Activated CD4-positive, alpha-beta memory T cell treated with anti-CD3 and anti-CD28 coated beads for 36 hours (primary cell): ENCODE results near the gene APOC3. TPM values are rescaled to one million over a fixed set of nuclear protein-coding genes. Genes with fewer than 3 reads are reported as not detected.
"Not testable (repeated sequence)": the region's sequence is repeated elsewhere in the genome, so short reads cannot be mapped to it uniquely, and the experiment has no call there.

Experiments
- CTCF ChIA-PET: fragments of 350-600 bp; sonication (Branson Sonifier 250); formaldehyde crosslinking; loops from one replicate; lab custom pipeline; 2021; ENCODE audit warnings: antibody characterized with exemption, inconsistent platforms; lab: Charles Lee
- POLR2A ChIA-PET: fragments of 350-600 bp; sonication (Branson Sonifier 250); formaldehyde crosslinking; loops from one replicate; lab custom pipeline; 2021; ENCODE audit warnings: antibody characterized with exemption; lab: Charles Lee
- DNase-seq: peaks from one replicate; pipeline ENCODE4 v3.0.0-alpha.2; 2020
- H3K27ac Mint-ChIP-seq: one replicate; pipeline ENCODE4 v1.8.0; 2021; ENCODE audit warnings: mixed read lengths
- H3K27me3 Mint-ChIP-seq: one replicate; pipeline ENCODE4 v1.8.0; 2021; ENCODE audit warnings: mixed read lengths
- H3K36me3 Mint-ChIP-seq: one replicate; pipeline ENCODE4 v1.8.0; 2021; ENCODE audit warnings: mixed read lengths
- H3K4me1 Mint-ChIP-seq: one replicate; pipeline ENCODE4 v1.8.0; 2021; ENCODE audit warnings: low read depth, mixed read lengths
- H3K4me3 Mint-ChIP-seq: one replicate; pipeline ENCODE4 v1.8.0; 2021; ENCODE audit warnings: mild to moderate bottlenecking, mixed read lengths
- H3K9me3 Mint-ChIP-seq: one replicate; pipeline ENCODE4 v1.8.0; 2021; ENCODE audit warnings: mixed read lengths
- intact Hi-C: fragments of 100-400 bp; cut with micrococcal nuclease; formaldehyde crosslinking; loops from one replicate; pipeline ENCODE4 v1.15.1; 2023
- total RNA-seq, 2 experiments: library from RNA; stranded (reverse); gene quantifications; one replicate each; pipeline ENCODE4 v1.2.3, GENCODE V29; 2021

The APOC3 gene
- total RNA-seq, 2 experiments from 2014 or later: not detected

DNA sequence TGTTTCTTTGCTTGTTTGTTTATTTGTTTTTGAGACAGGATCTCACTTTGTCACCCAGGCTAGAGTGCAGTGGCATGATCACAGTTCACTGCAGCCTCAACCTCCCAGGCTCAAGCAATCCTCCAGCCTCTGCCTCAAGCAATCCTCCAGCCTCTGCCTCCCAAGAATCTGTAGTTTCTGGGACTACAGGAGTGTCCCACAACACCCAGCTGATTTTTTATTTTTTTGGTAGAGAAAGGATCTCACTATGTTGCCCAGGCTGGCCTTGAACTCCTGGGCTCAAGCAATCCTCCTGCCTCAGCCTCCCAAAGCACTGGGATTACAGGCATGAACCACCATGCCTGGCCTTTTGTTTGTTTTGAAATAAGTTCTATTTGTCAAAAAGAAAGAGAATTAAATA is 28.0 kb upstream of the APOC3 start:
- H3K9me3 Mint-ChIP-seq, intact Hi-C loops, DNase-seq, H3K27ac Mint-ChIP-seq, H3K4me1 Mint-ChIP-seq, H3K36me3 Mint-ChIP-seq, H3K4me3 Mint-ChIP-seq, POLR2A ChIA-PET: not testable (repeated sequence)
- CTCF ChIA-PET: interaction anchor here (1.0 to 3.1 kb wide), 2 partner anchors 10 to 11 kb away, joined by 3 to 13 read pairs; partner anchors contain the start of gene APOA5
- peaks cover 11% of the 10 kb centered on the region for H3K27me3 Mint-ChIP-seq

DNA sequence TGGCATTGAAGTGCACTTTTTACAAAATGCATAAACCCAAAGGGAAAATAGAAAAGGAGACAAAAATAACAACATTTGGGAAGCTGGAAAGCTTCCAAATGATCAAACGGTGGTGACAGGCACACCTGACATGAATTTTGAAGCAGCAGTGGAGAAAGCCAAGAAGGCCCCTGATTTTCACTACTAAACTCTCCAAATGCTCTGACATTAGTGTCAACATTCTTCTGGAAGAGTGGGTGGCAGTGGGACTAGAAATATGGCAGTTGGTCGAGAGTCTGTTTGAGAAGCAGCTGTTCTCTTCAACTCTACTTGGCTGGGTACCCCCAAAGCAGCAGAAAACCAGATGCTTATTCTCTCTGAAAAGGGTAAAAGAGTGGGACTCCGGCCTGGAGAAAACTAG is 25.7 kb upstream of the APOC3 start:
- Mint-ChIP-seq H3K4me3 (no peak overlapping the region), H3K27ac (no peak overlapping the region), H3K4me1 (no peaks in the 10 kb centered on the region), H3K36me3 (no peaks in the 10 kb centered on the region), H3K9me3 (no peaks in the 10 kb centered on the region), H3K27me3 (peaks cover 11% of the 10 kb centered on the region)
- no peak for DNase-seq
- ChIA-PET POLR2A (no interaction called here), CTCF (no interaction called here)
- intact Hi-C loops: no loop called here

DNA sequence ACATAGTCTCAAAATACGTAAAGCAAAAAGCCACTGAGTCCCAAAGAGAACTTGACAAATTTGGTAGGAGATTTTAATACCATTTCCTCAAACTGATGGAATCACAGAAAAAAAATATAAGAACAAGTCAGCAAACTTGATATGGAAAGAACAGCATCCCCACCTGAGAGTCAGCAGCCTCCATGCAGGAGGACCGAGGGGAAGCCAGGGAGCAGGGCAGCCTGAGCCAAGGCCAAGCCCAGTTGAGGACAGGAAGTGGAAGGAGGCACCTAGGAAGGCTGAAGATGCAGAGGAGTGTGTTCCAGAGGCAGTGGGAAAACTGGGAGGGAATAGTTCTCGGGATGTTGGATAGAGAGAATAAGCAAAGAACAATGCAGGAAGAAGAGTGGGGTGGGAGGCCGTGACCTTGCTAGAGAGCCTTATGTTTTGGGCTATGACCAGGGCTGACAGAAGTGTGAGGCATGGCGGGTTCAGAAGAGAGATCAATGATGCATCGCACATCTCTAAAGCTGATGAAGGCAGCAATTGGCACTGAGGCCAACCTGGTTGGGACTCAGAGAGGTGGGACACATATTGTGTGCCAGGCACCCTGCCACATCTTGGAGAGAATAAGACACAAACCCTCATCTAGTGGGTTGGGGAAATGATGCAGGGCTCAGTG is 22.0 kb upstream of the APOC3 start:
- POLR2A ChIA-PET: no interaction called here
- intact Hi-C loops: no loop called here
- H3K27ac Mint-ChIP-seq: no peak overlapping the region
- H3K4me1 Mint-ChIP-seq: no peaks in the 10 kb centered on the region
- H3K4me3 Mint-ChIP-seq: no peak overlapping the region
- no peak for DNase-seq
- H3K9me3 Mint-ChIP-seq: no peaks in the 10 kb centered on the region
- CTCF ChIA-PET: interaction anchor here (1.2 kb wide), 1 partner anchor 28 kb away, joined by 3 read pairs; no protein-coding TSS in a partner anchor
- H3K36me3 Mint-ChIP-seq: no peaks in the 10 kb centered on the region
- peaks cover 2% of the 10 kb centered on the region for H3K27me3 Mint-ChIP-seq

DNA sequence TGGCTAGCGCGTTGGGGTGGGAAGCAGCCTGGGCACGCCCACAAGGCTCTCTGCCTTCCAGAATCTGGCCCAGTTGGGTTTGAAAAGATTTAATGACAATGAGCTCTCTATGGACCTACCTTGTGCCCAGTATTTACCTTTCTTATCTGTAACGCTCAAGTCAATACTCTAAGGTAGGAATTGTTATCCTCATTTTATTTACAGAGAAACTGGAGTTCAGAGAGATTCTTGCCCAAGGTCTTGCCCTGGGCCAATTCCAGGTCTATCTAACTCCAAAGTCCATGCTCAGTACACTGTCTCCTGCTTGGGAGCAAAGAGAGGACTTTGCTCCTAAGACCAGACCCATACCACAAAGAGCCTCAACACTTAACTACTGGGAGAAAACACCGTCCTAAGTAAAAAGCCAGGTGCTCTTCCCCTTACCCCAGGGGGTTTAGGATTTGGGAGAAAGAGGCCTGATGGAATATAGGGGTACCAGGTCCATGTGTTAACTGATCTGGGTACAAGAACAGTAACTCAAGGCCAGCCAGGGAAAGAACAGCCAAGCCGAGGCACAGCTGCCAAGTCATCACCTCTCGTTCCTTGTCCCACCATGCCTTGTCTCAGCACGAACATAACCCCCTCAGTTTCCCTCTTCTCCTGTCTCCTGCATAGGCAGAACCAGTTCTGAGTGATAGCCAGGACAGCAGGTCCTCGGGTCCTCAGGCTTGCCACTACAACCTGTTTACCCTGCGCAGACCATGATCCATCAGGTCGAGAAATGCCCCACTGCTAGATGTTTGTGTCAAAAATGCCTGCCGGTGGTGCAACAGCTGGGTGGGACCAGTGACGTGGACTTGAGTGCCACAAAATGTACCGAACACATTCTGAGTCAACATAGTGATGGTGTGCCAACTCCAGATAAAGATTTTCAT is 21.2 kb upstream of the APOC3 start:
- H3K27ac Mint-ChIP-seq: no peak overlapping the region
- intact Hi-C loops: no loop called here
- no peaks in the 10 kb centered on the region for H3K4me1 Mint-ChIP-seq
- no peaks in the 10 kb centered on the region for H3K36me3 Mint-ChIP-seq
- H3K4me3 Mint-ChIP-seq: no peak overlapping the region
- H3K27me3 Mint-ChIP-seq: no peaks in the 10 kb centered on the region
- POLR2A ChIA-PET: no interaction called here
- H3K9me3 Mint-ChIP-seq: no peaks in the 10 kb centered on the region
- CTCF ChIA-PET: interaction anchor here (1.2 to 3.3 kb wide), 2 partner anchors 18 to 27 kb away, joined by 3 to 10 read pairs; partner anchors contain the start of gene APOA5
- no peak for DNase-seq

DNA sequence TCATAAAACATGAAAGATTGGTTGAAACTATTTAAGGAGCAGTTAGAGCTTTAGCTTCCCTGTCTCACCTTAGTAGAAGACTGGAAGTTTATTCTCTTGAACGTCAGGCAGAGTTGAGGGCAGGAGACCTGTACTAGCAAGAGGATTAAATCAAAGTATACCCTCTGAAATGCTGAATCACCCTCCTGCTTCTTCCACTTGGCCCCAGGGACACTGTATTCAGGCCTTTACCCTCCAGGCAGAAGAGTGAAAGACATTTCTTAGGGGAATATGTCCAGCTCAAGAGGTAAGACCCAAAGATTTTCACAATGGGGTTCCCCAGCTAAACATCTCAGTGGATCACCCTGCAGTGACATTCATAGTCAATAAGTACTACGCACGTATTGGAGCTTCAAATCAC is 18.5 kb upstream of the APOC3 start:
- POLR2A ChIA-PET: no interaction called here
- intact Hi-C loops: no loop called here
- H3K4me3 Mint-ChIP-seq: no peak overlapping the region
- H3K36me3 Mint-ChIP-seq: no peaks in the 10 kb centered on the region
- CTCF ChIA-PET: interaction anchor here (3.3 kb wide), 1 partner anchor 20 kb away, joined by 10 read pairs; the partner anchor contains the start of gene APOA5
- no peaks in the 10 kb centered on the region for H3K27me3 Mint-ChIP-seq
- no peak for DNase-seq
- H3K27ac Mint-ChIP-seq: no peak overlapping the region
- no peaks in the 10 kb centered on the region for H3K4me1 Mint-ChIP-seq
- H3K9me3 Mint-ChIP-seq: no peaks in the 10 kb centered on the region

DNA sequence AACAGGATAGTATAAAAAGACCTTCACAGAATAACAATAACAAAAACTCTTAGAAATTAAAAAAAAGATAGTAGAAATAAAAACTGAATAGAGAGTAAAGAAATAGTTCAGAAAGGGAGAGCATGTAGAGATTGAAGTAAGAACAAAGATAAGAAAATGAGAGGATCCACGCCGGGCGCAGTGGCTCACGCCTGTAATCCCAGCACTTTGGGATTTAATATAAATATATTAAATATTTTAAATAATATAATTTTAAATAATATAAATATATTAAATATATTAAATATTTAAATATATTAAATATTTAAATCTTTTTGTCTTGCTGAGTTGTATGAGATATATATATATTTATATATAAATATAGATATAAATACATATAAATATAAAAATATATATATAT is 17.6 kb upstream of the APOC3 start:
- intact Hi-C loops: no loop called here
- CTCF ChIA-PET: interaction anchor here (1.5 kb wide), 3 partner anchors 9 to 327 kb away, joined by 3 to 5 read pairs (median 3); no protein-coding TSS in a partner anchor
- no peaks in the 10 kb centered on the region for H3K27me3 Mint-ChIP-seq
- no peak overlapping the region for H3K4me3 Mint-ChIP-seq
- no peaks in the 10 kb centered on the region for H3K36me3 Mint-ChIP-seq
- H3K27ac Mint-ChIP-seq: no peak overlapping the region
- POLR2A ChIA-PET: no interaction called here
- DNase-seq: no peak
- no peaks in the 10 kb centered on the region for H3K9me3 Mint-ChIP-seq
- no peaks in the 10 kb centered on the region for H3K4me1 Mint-ChIP-seq

DNA sequence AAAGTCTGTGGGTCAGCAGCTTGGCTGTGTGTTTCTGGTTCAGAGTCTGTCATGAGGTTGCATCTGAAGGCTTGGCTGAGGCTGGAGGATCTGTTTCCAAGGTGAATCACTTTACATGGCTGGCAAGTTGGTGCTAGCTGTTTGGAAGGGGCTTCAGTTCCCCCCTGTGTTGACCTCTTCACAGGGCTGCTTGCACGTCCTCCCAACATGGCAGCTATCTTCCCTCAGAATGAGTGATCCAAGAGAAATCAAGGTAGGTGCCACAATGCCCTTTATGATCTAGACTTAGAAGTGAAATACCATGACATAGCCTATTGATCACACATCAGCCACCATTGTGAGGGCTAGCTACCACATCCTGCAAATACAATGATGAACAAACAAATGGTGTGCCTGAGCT is 16.5 kb upstream of the APOC3 start:
- H3K9me3 Mint-ChIP-seq: no peaks in the 10 kb centered on the region
- H3K27me3 Mint-ChIP-seq: no peaks in the 10 kb centered on the region
- H3K4me1 Mint-ChIP-seq: no peaks in the 10 kb centered on the region
- H3K36me3 Mint-ChIP-seq: no peaks in the 10 kb centered on the region
- CTCF ChIA-PET: interaction anchor here (0.8 to 2.2 kb wide), 6 partner anchors 8 to 326 kb away, joined by 3 to 20 read pairs (median 4); partner anchors contain the start of gene APOA5
- no peak for DNase-seq
- POLR2A ChIA-PET: no interaction called here
- intact Hi-C loops: no loop called here
- H3K27ac Mint-ChIP-seq: no peak overlapping the region
- H3K4me3 Mint-ChIP-seq: no peak overlapping the region

DNA sequence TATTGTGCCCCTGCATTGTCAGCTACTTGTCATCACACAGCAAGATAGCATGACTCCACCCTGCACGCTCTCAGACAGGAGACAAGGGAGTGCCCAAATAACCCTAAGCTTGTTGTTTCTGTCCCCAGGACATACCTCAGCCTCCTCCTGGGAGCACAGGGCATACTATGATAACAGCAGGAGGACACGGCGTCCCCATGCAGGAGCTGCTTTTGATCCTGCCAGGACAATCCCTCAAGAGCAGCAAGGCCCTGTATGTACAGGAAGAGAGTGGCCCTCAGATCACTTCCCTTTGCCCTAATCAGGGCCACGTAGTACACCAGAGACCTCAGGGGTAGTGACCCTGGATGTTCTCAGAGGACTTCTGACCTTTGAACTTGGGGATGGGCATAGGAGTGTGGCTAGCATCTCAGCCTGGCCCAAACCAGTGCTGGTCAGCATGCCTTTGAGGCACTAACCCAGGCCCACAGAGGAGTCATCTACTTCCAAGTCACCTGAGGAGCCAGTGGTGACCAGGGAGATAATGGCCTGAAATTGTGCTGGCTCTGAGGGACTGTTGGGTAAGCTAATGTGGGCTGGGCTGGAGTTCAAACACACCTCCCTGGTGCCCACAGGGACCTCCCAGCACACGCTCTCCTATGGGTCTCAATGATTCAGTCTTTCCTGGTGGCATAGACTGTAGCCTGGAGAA is 15.8 kb upstream of the APOC3 start:
- Mint-ChIP-seq H3K27me3 (no peaks in the 10 kb centered on the region), H3K4me3 (no peak overlapping the region), H3K4me1 (no peaks in the 10 kb centered on the region), H3K36me3 (no peaks in the 10 kb centered on the region), H3K27ac (no peak overlapping the region), H3K9me3 (no peaks in the 10 kb centered on the region)
- ChIA-PET POLR2A (no interaction called here), CTCF (interaction anchor here (1.5 to 2.2 kb wide), 2 partner anchors 7 to 22 kb away, joined by 3 to 20 read pairs; partner anchors contain the start of gene APOA5)
- intact Hi-C loops: no loop called here
- DNase-seq: no peak

DNA sequence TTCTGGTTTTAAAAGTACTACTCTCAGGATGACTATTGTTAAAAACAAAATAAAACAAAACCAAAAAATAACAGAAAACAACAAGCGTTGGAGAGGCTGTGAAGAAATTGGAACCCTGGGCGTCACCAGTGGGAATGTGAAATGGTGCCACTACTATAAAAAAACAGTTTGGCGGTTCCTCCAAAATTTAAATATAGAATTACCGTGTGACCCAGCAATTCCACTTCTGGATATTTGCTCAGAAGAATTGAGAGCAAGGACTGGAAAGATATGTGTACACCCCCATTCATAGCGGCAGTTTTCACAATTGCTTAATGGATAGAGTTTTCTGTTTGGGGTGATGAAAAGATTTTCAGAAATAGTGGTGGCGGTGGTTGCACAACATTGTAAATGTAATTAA is 15.2 kb upstream of the APOC3 start:
- Mint-ChIP-seq H3K36me3 (no peaks in the 10 kb centered on the region), H3K4me3 (no peak overlapping the region), H3K27ac (no peak overlapping the region), H3K9me3 (no peaks in the 10 kb centered on the region), H3K27me3 (no peaks in the 10 kb centered on the region), H3K4me1 (no peaks in the 10 kb centered on the region)
- no peak for DNase-seq
- CTCF ChIA-PET: interaction anchor here (2.2 kb wide), 1 partner anchor 23 kb away, joined by 20 read pairs; the partner anchor contains the start of gene APOA5
- intact Hi-C loops: no loop called here
- POLR2A ChIA-PET: no interaction called here

DNA sequence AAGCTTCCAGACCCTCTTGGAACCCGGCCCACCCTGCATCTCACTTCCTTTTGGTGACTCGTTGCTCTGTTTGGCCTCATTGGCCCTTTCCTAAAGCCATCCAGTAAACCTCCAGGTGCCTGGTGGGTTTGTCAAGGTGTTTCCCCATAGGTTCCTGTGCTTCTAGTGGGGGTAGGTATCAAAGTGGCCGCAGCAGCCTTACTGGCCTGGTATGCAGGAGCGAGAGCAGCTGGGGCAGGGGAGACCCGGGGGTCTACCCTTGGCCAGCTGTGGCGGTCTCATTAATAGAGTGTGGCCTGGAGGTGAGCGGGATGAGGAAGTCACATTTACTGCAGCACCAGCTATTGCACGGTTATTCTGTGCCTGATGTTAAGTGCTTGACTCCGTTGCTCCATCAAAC is 10.7 kb upstream of the APOC3 start:
- no peak overlapping the region for H3K4me3 Mint-ChIP-seq
- no peak for DNase-seq
- no peaks in the 10 kb centered on the region for H3K4me1 Mint-ChIP-seq
- ChIA-PET CTCF (no interaction called here), POLR2A (no interaction called here)
- no peaks in the 10 kb centered on the region for H3K9me3 Mint-ChIP-seq
- intact Hi-C loops: no loop called here
- no peaks in the 10 kb centered on the region for H3K36me3 Mint-ChIP-seq
- no peaks in the 10 kb centered on the region for H3K27me3 Mint-ChIP-seq
- no peak overlapping the region for H3K27ac Mint-ChIP-seq

DNA sequence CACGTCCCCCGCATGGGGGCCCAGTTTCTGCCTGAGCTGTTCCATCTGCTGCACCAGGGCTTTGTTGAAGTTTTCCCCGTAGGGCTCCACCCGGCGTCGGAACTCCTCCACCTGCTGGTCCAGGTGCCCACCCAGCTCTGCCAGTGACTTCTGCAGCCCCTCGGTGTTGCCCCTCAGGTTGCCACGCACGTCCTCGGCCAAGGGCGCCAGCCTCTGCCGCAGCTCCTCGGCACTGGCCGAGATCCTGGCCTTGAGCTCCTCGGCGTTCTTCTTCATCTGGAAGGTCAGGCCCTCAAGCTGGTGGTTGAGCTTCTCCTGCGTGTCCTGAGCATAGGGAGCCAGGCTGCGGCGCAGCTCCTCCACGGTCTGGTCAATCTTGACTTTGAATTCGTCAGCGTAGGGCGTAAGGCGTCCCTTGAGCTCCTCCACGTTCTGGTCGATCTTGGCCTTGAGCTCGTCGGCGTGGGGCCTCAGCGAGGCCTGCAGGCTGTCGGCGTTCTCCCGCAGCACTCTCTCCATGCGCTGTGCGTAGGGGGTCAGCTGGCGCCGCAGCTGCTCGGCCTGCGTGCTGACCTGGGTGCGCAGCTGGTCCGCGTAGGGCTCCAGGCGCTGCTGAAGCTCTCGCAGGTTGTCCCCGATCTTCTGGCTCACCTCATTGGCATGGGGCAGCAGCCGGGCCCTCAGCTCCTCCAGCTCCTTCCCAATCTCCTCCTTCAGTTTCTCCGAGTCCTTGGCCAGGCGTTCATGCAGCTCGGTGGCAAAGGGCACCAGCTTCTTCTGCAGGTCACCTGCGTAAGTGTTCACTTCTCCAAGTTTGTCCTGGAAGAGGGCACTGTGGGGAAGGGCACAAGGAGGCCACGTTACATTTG is 8.4 kb upstream of the APOC3 start:
- Mint-ChIP-seq H3K27ac (no peak overlapping the region), H3K36me3 (no peaks in the 10 kb centered on the region), H3K27me3 (no peaks in the 10 kb centered on the region), H3K4me1 (no peaks in the 10 kb centered on the region), H3K9me3 (no peaks in the 10 kb centered on the region), H3K4me3 (no peak overlapping the region)
- no peak for DNase-seq
- intact Hi-C loops: no loop called here
- CTCF ChIA-PET: interaction anchor here (0.8 to 3.3 kb wide), 3 partner anchors 8 to 31 kb away, joined by 3 to 14 read pairs (median 6); partner anchors contain the start of gene APOA5
- POLR2A ChIA-PET: interaction anchor here (1.0 kb wide), 1 partner anchor 35 kb away, joined by 3 read pairs; no protein-coding TSS in a partner anchor
